SIG-M5 treated with dmso at 0.1 percent for 504 hours (cell line): ENCODE measurements around the gene CRYBB1.

Experiments used
- DNase-seq: peaks from one replicate; lab custom pipeline; 2025; ENCODE audit not compliant: unreplicated experiment; lab: John Stamatoyannopoulos, UW

CRYBB1 gene

DNA sequence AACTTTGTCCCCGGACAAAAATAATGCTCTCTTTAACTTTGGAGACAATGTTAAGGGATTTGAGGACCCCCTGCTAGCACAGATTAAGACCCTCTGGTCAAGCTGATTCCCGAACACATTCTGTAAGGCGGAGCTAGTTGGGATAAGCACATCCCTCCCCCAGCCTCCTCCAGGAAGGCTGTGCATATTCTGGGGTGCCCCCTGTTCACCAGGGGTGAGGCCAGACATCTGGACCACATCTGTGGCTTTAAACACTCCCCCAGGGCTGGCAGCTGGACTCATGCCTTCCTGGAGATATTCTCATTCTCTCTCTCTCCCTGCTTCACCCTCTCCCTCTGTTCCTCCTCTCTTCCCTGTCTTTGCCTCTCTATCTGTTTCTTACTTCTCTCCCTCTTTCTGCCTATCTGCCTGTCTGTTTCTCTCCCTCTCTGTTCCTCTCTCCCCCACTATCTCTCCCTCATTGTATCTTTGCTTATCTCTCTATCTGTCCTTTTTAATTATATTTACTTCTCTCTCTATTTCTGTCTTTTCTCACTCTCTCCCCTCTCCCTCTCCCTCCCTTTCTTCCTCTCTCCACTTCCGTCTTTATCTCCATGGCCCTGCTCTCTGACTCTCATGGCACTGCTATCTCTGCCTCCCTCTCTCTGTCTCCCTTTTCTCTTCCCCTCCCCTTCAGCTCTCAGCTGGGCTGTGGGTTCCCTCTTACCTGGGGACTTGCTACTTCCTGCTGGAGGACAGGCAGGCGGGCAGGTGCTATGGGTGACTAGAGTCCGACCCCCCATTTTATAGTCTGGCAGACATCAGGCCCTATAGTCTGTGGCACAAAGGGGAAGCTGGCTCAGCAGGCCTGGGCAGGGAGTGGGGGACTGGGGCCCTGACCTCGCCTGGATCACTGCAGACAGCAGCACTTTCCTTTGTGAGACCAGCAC, at the start of gene CRYBB1:
Gene CRYBB1, minus strand, starts transcription at position 757 of the 929 bp plus-strand sequence. CDS start 1,708 bp downstream, outside the sequence.
- no peak for DNase-seq

- DNase-seq, result no peak
Measured at GRCh38 chr22:26667140-26667539, 49.3 kb upstream of the CRYBB1 start.

GRCh38 chr22:26665813-26666231, 48.0 kb upstream of the CRYBB1 start:
- DNase-seq, result no peak

- DNase-seq, result no peak
Measured at GRCh38 chr22:26663374-26663923, 45.6 kb upstream of the CRYBB1 start.

GRCh38 chr22:26662160-26662559, 44.3 kb upstream of the CRYBB1 start:
- DNase-seq, result no peak

DNA sequence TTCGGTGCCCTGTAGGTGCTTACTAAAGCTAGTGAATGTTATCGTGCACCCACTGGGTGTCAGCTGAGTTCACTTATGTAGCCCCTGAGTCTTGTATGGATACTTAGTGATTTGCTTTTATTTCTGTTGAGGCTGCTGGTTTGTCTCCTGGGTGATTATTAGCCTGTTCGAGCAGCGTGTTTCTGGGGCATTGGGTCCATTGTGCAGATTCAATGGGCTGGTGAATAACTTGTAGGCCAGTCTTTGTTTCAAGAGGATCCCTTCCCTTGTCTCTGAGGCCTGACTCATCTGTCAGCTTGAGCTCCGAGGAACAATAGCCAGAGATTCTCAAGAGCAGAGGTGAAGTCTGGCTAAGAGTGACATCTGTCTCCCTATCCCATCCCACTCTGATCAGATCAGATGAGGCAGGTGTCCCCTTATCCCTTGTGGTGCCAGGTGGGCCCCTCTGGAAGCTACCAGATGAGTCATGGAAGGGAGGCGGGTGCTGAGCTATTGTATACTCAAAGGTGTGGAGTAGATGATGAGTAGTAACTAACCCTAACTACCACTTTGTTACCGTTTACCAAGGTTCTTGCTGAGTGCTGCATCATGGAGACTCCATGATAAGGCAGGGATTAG, 43.2 kb upstream of the CRYBB1 start:
- DNase-seq, result no peak

- DNase-seq, result no peak
Measured at GRCh38 chr22:26660356-26660755, 42.5 kb upstream of the CRYBB1 start.

DNA sequence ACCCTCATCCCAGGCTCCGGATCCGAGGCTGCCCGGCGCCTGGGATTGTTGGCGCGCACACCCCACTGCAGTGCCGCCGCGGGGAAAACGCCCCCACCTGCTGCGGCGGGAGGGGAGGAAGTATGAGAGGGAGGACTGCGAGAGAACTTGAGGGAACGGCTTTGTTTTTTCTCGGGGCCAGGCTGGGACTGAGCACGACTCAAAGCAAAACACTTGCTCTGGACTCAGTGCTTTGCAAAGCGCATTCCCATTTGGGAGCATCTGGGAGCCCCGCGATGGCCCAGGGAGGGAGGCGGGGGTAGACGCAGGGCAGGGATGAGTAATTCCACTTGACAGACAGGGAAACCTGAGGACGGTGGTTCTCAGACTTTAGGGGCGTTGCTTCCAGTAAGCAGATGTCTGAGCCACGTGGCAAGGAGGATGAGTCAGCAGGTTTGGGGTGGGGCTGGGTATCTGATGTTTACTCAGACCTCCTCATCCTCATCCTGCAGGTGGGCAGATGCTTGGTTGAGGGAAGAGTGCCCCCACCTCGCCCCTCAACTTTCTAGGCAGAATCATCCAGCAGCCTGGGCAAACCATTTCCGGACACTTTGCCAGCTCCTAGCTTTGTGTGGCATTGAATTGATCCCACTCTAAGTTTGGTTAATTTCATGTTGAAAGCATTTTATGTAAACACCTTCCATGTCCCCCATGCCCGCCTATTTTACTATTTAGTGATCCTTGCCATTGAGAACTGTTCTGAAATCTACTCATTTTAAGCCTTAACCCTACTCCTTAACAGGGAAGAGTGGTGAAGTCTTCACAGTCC, 41.0 kb upstream of the CRYBB1 start:
- peak; percentile 78 for DNase-seq

- no peak for DNase-seq
Measured at GRCh38 chr22:26658161-26658560, 40.3 kb upstream of the CRYBB1 start.

GRCh38 chr22:26656891-26657851, 39.3 kb upstream of the CRYBB1 start, which contains the start of gene MIAT:
TSS of gene MIAT (plus strand) at chr22:26657588.
- DNase-seq, result no peak

GRCh38 chr22:26651815-26652214, 34.0 kb upstream of the CRYBB1 start:
- peak; percentile 36 for DNase-seq

GRCh38 chr22:26650722-26651421, 33.0 kb upstream of the CRYBB1 start:
- no peak for DNase-seq

DNA sequence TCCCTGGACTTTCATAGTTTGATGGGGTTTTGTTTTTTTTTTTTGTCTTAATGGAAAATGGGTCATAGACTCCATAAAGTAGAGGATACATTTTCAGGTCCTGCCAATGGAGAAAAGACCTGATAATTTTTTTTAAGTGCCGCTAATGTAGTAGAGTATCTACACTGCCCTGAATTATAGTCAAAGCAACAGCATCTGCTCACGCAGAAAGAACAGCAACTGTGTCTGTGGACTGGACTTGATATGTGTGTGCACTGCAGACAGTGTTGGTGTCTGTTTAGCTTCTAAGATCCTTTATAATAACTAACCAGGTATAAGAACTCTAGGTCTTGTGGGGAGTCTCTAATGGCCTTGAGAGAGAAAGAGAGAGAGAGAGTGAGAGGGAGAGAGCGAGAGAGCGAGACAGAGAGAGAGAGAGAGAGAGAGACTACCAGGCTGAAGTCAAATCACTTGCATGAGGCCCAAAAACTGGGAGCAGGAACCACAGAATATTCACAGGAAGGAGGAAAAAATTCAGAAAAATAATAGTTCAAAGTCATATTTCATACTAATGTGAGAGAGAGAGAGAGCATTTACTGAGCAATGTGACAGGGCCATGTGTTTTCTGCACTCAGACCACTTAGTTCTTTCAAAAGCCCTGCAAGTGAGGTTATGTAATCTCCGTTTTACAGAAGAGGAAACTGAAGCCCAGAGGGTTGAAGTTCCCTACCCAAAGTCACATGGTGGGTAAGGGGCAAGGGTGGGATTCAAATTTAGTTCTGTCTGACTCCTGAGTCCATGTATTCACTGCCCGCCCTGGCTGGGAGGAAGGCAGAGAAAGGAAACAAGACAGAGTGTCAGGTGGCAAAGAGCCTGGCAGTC, 30.9 kb upstream of the CRYBB1 start:
- DNase-seq, result peak; percentile 80

GRCh38 chr22:26648011-26648497, 30.2 kb upstream of the CRYBB1 start:
- DNase-seq, result no peak

GRCh38 chr22:26646158-26646557, 28.3 kb upstream of the CRYBB1 start:
- DNase-seq, result no peak

DNA sequence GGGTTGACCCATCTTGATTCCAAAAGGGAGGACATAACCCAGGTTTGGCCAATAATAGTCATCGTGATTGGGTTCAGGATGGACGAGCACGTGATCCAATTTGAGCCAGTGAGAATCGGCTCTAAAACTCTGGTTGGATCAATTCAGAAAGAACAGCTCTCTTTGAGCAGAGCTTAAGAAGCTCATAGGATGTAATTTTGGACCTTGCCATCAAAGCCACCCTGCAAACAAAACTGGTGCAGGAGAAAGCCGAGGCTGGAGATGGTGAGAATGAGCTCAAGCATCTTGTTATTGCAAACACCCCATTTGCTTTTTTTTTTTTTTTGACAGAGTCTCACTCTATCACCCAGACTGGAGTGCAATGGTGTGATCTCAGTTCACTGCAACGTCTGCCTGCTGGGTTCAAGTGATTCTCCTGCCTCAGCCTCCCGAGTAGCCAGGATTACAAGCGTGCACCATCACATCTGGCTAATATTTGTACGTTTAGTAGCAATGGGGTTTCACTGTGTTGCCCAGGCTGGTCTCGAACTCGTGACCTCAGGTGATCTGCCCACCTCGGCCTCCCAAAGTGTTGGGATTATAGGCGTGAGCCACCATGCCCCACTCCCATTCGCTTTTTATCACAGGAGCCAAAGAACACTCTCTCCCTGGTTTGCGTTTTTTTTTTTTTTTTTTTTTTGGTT, 25.7 kb upstream of the CRYBB1 start:
- no peak for DNase-seq
